NOMO-1 treated with DMSO at 0.1 percent for 48 hours (cell line): Measurements from ENCODE around the gene MAML2.

Experiments
- DNase-seq: peaks from one replicate; lab custom pipeline; 2025; ENCODE audit not compliant: unreplicated experiment; lab: John Stamatoyannopoulos, UW

MAML2 gene

DNA sequence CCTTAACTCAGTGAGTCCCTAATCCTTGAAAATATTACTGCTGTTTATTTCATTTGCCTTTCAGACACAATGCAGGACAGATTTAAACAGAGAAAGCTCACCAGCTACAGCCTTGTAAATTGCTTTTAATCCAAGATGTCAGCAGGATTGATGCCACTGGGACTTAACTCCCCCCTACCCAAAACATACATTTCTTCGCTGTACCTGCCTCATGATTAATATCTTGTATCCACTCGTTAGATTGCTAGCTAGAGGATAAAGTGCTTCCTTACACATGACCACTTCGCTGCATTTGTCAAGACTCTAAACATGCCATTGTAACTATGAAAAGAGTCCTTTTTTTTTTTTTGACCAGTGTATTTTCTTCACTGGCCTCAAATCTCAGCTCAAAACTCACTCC, 236.3 kb downstream of the MAML2 start:
- DNase-seq = no peak

DNA sequence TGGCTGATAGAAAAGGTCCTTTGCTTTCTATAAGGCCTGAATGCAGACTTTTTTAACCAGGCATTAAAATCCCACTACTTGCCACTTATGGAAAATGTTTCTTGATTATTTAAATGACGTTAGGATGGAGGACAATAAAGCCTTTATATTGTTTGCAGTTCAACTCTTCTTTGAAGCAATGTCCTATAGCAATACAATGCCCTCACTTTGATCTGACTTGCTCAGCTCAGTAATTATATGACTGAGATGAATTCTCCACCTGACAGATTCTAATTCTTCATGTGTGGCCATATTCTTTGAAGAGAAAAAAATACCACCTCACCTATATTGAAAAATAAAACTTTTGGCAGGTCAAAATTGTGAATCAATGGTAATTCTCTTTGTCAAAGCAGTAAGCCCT, 237.1 kb downstream of the MAML2 start:
- DNase-seq = no peak

- no peak for DNase-seq
Observed at GRCh38 chr11:96105197-96105895, 237.6 kb downstream of the MAML2 start.

DNA sequence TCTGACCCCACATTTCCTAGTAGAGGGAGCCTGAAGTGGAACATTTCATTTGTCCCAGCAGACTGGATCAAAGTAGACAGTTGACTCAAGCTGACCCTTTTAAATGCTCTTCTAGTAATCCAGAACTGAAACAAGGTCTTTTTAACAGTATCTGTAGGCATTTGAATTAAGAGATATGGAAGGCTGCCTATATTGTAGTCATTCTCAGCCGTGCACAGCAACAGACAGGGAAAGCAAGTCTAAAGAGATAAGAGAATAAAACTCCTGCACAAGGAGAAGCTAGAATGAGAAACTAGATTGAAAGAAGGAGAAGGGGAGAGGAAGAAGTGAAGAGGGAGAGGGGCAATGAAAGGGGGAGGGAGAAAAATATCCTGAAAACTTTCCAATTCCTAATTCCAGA, 238.5 kb downstream of the MAML2 start:
- no peak for DNase-seq

DNA sequence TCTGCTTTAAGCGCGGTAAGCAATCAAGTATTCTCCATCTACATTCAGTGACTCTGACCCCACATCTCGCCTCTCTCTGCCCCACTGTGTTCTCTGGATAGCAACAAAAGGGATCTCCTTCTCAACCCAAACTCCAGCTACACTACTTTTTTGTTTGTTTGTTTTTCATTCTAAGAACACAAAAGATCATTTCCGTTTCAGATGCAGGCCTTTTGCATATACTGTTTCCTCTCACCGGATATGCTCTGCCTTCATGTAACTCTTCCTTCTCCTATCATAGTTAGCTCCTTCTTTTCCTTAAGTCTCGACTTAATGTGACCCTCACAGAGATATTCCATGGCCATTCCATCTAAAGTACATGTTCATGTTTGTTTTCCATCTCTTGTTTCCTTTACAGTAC, 239.3 kb downstream of the MAML2 start:
- no peak for DNase-seq

- DNase-seq = no peak
Observed at GRCh38 chr11:96103102-96103501, 239.9 kb downstream of the MAML2 start.

GRCh38 chr11:96102664-96103078, 240.3 kb downstream of the MAML2 start:
- no peak for DNase-seq

DNA sequence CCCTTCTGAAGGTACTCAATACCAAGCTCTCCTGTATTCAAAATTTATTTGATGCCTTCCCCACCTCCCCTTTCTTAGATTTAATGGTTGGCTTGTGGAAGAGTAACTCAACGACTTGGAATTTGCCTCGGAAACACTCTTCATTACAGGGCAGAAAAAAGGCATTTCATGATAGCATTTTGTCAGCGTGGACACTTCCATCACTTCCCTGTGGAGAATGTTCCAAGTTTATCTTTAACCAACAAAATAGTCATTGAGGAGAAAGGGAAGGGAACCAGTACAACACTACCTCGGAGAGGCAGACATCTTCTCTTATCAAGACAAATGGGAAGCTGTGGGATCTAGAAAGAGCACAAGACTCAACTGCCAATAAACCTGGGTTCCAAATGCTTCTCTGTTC, 241.8 kb downstream of the MAML2 start:
- no peak for DNase-seq

DNA sequence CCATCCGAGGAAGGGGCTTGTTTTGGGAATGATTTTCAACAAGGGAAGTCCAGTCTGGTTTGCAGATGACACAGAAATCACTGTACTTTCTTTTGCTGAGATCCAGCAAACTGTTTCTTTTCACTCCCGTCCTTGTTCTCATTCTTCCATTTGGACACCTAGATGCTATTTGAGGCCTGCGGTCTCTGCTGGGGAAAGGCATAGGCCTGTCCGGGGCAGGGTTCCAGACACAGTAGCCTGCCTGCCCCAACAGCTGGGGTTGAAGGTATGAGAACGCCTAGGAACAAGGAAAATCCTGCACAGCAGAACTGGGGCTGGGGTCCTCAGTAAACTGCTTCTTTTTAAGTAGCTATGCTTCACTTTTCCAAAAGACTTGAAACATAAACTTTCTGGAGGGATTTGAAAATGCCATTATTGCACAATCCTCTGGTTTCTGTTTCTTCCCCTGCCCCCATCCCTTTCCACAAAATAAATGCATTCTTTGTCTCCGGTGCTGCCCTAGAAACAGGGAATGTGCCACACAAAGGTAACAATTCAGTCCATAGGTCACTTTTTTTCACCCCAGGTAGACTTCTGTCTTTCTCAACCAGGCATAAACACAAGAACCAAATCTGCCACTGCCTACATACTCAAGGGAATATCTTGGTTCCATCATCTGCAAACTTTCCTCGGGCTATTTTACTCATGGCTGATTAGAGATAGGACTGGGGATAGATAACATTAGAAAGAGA, 244.3 kb downstream of the MAML2 start:
- DNase-seq = no peak

GRCh38 chr11:96097844-96098421, 245.1 kb downstream of the MAML2 start:
- no peak for DNase-seq

- no peak for DNase-seq
Observed at GRCh38 chr11:96096360-96096759, 246.6 kb downstream of the MAML2 start.

DNA sequence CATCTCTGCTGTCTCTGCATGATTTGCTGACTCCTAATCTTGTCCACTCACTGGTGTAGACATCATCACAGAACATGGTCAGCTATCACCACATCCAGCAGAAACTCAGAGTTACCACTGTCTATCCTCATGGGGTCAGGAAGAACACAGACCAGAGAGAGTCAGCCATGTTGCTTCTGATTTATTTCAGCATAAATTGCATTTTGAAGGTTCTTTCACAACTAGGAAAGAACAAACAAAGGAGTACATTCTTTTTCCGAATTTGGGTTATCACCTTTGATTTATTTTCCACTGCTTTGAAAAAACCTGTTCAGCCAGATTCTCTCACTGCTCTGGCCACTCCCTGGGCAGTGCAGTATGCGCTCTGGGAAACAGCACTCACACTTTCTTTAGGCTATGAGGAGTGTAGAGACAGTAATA, 247.1 kb downstream of the MAML2 start:
- no peak for DNase-seq

DNA sequence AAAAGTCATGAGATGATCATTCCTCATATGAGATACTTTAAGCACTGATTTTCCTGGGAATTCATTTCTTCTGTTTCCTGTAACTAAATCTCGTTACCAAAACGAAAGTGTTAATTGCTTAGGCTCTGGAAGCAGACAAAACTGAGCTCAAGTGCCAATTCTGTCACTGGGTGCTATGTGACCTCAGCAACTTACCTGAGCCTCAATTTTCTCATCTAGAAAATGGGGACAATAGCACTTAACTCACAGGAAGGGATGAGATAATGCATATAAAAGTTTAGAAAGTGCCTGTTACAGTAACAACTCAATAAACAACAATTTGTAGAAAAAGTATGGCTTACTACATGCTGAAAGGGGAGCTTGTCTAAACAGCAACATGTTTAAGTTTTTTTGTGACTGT, 248.8 kb downstream of the MAML2 start:
- DNase-seq = no peak

GRCh38 chr11:96092511-96092910, 250.5 kb downstream of the MAML2 start:
- no peak for DNase-seq

GRCh38 chr11:96091476-96091875, 251.5 kb downstream of the MAML2 start:
- peak; percentile 10 for DNase-seq

GRCh38 chr11:96090711-96091110, 252.3 kb downstream of the MAML2 start:
- no peak for DNase-seq

DNA sequence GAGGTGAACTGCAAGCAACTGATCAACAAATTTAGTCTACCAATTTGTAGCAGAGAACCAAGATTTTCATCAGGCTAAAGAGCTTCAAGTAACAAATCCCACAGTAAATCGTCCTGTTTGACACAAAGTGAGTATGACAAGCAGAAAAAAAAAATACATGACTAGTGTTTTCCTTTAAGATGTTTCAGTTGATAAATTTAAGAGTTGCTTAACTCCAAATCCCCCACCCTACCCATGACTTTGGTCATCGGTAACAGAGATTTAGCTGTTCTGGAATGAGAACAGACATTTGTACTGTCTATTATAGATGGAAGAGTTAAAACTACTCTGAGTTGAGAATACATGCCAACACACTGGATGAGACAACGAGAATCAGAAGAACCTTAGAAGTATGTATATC, 254.1 kb downstream of the MAML2 start:
- DNase-seq = no peak

DNA sequence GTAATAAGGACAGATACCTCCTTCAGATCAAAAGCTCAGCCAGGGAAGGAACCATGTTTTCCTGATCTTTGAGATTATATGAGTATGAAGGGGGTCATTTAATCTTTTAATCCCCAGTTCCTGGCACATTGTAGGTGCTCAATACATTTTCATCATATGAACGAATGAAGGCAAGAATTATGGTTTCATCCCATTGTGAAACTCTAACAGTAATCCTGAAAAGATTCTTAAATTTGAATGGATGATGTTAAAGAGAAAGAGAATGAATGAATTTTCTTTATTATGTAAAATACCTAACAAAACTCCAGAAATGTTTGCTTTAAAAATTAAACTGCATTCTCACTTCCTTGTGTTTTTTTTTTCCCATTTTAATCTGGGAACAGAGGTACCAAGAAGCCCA, 256.9 kb downstream of the MAML2 start:
- no peak for DNase-seq

- DNase-seq = no peak
Observed at GRCh38 chr11:96085319-96085930, 257.6 kb downstream of the MAML2 start.

DNA sequence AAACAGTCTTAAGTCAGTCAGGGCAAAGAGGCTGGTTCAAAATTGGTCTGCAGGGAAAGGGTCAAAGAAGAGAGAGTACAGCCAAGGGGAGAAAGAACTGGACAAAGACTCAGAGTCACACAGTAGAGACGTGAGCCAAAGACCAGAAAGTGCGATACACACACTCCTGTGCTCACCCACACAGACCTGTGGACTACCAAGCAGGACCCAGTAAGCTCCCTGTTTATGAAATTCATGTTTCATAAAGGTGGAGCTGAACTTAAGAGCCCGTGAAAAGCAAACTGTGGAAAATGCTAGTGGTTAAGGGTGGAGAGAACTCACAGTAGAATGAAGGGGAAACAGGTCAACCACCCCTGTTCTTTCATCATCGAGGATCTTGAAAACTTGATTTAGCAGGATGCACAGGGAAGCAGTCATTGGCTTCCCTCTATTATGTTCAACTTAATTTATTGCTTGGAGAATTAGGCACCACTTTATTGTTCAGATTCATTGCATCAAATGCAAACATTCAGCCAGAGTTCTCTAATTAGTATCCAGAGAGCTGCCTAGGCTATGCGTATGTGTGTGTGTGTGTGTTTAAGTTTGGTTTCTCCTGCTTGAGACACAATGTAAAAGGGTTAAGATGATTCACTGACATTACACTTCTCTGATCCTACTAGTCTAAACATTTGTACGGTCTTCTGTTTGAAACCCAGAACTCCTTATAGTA, 258.2 kb downstream of the MAML2 start:
- no peak for DNase-seq

- DNase-seq = no peak
Observed at GRCh38 chr11:96082936-96083335, 260.1 kb downstream of the MAML2 start.
